ENCODE results near the gene SMARCD2.
"Not testable (repeated sequence)": the region's sequence is repeated elsewhere in the genome, so short reads cannot be mapped to it uniquely, and the experiment has no call there.

Gene SMARCD2

DNA sequence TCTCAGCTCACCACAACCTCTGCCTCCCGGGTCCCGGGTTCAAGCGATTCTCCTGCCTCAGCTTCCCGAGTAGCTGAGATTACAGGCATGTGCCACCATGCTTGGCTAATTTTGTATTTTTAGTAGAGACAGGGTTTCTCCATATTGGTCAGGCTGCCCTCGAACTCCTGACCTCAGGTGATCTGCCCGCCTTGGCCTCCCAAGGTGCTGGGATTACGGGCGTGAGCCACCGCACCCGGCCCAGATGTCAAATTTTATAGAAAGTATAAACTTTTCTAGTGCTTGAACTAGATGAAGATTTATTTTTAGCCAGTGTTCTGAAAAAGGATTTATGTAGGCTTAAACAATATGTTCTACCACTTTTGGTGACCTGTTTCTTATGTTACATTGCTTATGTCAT is 46.1 kb downstream of the SMARCD2 start:
- not testable (repeated sequence) for DNase-seq

GRCh38 chr17:63792055-63792729 is 50.3 kb downstream of the SMARCD2 start:
- DNase-seq, result no peak

DNA sequence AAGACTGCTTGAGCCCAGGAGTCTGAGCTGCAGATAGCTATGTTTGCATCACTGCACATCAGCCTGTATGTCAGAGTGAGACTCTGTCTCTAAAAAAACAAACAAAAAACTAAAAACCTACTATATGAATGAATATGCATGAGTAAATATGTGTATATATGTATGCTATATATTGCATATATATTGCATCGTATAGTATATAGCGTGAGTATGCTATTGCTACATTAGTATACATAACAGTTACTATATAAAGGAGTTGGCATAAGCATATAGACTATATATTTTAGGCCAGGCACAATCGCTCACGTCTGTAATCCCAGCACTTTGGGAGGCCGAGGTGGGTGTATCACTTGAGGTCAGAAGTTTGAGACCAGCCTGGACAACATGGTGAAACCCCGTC is 52.4 kb downstream of the SMARCD2 start:
- no peak for DNase-seq

GRCh38 chr17:63786971-63787711 is 55.3 kb downstream of the SMARCD2 start:
- DNase-seq, result no peak

DNA sequence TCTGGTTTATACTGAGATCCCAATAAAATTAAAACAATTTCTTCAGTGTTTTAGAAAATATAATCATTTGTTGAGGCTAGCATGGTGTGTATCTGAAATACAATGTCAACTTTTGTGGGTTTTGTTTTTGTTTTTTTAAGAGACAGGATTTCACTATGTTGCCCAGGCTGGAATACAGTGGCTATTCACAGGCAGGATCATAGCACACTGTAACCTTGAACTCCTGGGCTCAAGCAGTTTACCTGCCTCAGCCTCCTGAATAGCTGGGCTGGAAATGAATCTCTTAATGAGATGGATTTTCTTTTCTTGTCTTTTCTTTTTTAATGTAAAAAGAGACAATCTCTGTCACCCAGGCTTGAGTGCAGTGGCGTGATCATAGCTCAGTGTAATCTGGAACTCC is 56.4 kb downstream of the SMARCD2 start:
- DNase-seq, result no peak

DNA sequence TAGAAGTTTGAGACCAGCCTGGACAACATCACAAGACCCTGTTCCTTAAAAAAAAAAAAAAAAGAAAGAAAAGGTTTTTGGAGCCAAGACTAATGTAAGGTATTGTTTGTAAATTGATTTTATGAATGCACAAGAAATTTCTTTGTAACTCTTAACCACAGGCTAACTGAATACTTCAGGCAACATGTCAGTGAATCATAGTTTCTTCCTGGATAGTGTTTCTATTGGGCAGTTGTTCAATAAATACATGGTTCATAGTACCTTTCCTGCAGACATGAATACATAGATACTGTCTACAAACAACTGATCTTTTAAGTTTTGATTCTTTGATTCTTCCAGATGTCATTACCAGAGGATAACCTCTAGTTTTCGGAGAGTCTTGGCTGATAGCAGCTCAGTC is 56.9 kb downstream of the SMARCD2 start:
- no peak for DNase-seq

- no peak for DNase-seq
Measured at GRCh38 chr17:63783522-63783921, 59.0 kb downstream of the SMARCD2 start.
